CD14-positive monocyte (primary cell): ENCODE results near the gene RHO. TPM values are rescaled to one million over a fixed set of nuclear protein-coding genes. Genes with fewer than 3 reads are reported as not detected.

Experiments
- DNase-seq, 3 donors: peaks; one replicate each; pipeline ENCODE4 v3.0.0-alpha.2; 2011 to 2022
- H2AFZ ChIP-seq: 2 replicates; pipeline ENCODE4 v1.6.0; 2012; ENCODE audit warnings: mild to moderate bottlenecking, low read depth, low read length, inconsistent platforms; ENCODE audit not compliant: insufficient read depth, poor library complexity, severe bottlenecking
- H3K27ac ChIP-seq, 2 donors: 1 replicate in 1 of 2; 2 replicates in 1 of 2; pipeline ENCODE4 v1.5.1; 2012 to 2013; ENCODE audit warnings: low read length in 2 of 2, control low read depth in 1 of 2, inconsistent platforms in 1 of 2, low read depth in 1 of 2, mild to moderate bottlenecking in 1 of 2
- H3K27me3 ChIP-seq, 2 donors: one replicate each; pipeline versions ENCODE4 v1.6.0 to v1.6.1; 2011 to 2013; ENCODE audit warnings: low read length in 2 of 2; ENCODE audit not compliant: control insufficient read depth in 2 of 2, insufficient read depth in 2 of 2
- H3K36me3 ChIP-seq, 2 donors: replicated peaks in 1 of 2; 1 replicate in 1 of 2; 2 replicates in 1 of 2; pipeline versions ENCODE4 v1.5.1 to v1.6.1; 2012 to 2013; ENCODE audit warnings: low read length in 2 of 2, control low read depth in 1 of 2, inconsistent platforms in 1 of 2, mild to moderate bottlenecking in 1 of 2; ENCODE audit not compliant: insufficient read depth in 2 of 2, control insufficient read depth in 1 of 2
- H3K4me1 ChIP-seq, 2 donors: 1 replicate in 1 of 2; 2 replicates in 1 of 2; pipeline versions ENCODE4 v1.5.1 to v1.6.1; 2012 to 2013; ENCODE audit warnings: low read length in 2 of 2, control low read depth in 1 of 2, inconsistent platforms in 1 of 2, mild to moderate bottlenecking in 1 of 2, moderate library complexity in 1 of 2; ENCODE audit not compliant: insufficient read depth in 2 of 2, control insufficient read depth in 1 of 2
- H3K4me2 ChIP-seq: replicated peaks from 2 replicates; pipeline ENCODE3; 2012; ENCODE audit warnings: low read length, moderate library complexity, mild to moderate bottlenecking; ENCODE audit not compliant: poor library complexity, severe bottlenecking; ENCODE audit errors: extremely low read depth
- H3K4me3 ChIP-seq, 3 experiments: fragments of 200-600 bp in 1 of 3; sonication (generic) in 1 of 3; replicated peaks in 1 of 3; 1 replicate in 2 of 3; 2 replicates in 1 of 3; pipeline ENCODE4 v1.5.1; 2011 to 2013; ENCODE audit warnings: low read length in 3 of 3, mild to moderate bottlenecking in 3 of 3, control low read depth in 2 of 3, low read depth in 2 of 3, inconsistent platforms in 1 of 3, moderate library complexity in 1 of 3
- H3K79me2 ChIP-seq: 2 replicates; pipeline ENCODE4 v1.6.0; 2012; ENCODE audit warnings: mild to moderate bottlenecking, control low read depth, inconsistent platforms, low read length, moderate library complexity; ENCODE audit not compliant: insufficient read depth
- H3K9ac ChIP-seq: 2 replicates; pipeline ENCODE4 v1.6.0; 2017; ENCODE audit warnings: low read length, mild to moderate bottlenecking; ENCODE audit not compliant: insufficient read depth, poor library complexity, severe bottlenecking
- H3K9me3 ChIP-seq, 2 donors: replicated peaks in 1 of 2; 1 replicate in 1 of 2; 2 replicates in 1 of 2; pipeline versions ENCODE4 v1.5.1 to v1.6.1; 2012 to 2013; ENCODE audit warnings: low read length in 2 of 2, control low read depth in 1 of 2; ENCODE audit not compliant: control insufficient read depth in 1 of 2, insufficient read depth in 1 of 2
- H4K20me1 ChIP-seq: 2 replicates; pipeline ENCODE4 v1.6.0; 2012; ENCODE audit warnings: mild to moderate bottlenecking, low read length, control low read depth, moderate library complexity; ENCODE audit not compliant: insufficient read depth
- H3K27ac Mint-ChIP-seq, 7 donors: one replicate each; pipeline ENCODE4 v1.8.0; 2020; ENCODE audit warnings: mild to moderate bottlenecking in 7 of 7, mixed read lengths in 7 of 7, moderate library complexity in 6 of 7, inconsistent platforms in 2 of 7
- H3K27me3 Mint-ChIP-seq, 3 donors: one replicate each; pipeline ENCODE4 v1.8.0; 2021 to 2022; ENCODE audit warnings: low read depth in 3 of 3, mild to moderate bottlenecking in 3 of 3, mixed read lengths in 3 of 3, moderate library complexity in 3 of 3, inconsistent platforms in 1 of 3
- H3K36me3 Mint-ChIP-seq, 2 donors: one replicate each; pipeline ENCODE4 v1.8.0; 2020; ENCODE audit warnings: mixed read lengths in 2 of 2, inconsistent platforms in 1 of 2, mild to moderate bottlenecking in 1 of 2
- H3K4me1 Mint-ChIP-seq: one replicate; pipeline ENCODE4 v1.8.0; 2020; ENCODE audit warnings: mild to moderate bottlenecking, mixed read lengths
- H3K4me3 Mint-ChIP-seq, 2 donors: one replicate each; pipeline ENCODE4 v1.8.0; 2020; ENCODE audit warnings: mild to moderate bottlenecking in 2 of 2, mixed read lengths in 2 of 2, moderate library complexity in 1 of 2
- H3K9me3 Mint-ChIP-seq, 7 donors: one replicate each; pipeline ENCODE4 v1.8.0; 2020 to 2022; ENCODE audit warnings: mixed read lengths in 7 of 7, mild to moderate bottlenecking in 6 of 7, moderate library complexity in 6 of 7, inconsistent platforms in 2 of 7
- WGBS: methylation state at CpG from one replicate; pipeline ENCODE4 v1.1.5; 2013; ENCODE audit warnings: missing lambda C conversion rate; ENCODE audit not compliant: insufficient coverage; 5-methylcytosine and 5-hydroxymethylcytosine counted together
- intact Hi-C, 2 donors: fragments of 100-400 bp; cut with micrococcal nuclease; formaldehyde crosslinking; loops; one replicate each; pipeline versions ENCODE4 v1.15.0 to v1.15.1; 2023
- polyA plus RNA-seq, 3 donors: library from polyadenylated mRNA; depleted of rRNA in 1 of 3; unstranded in 2 of 3; stranded (reverse) in 1 of 3; fragments of 300-500 nt in 2 of 3; fragments of >200 nt in 1 of 3; fragmentation: Illumina TruSeq in 2 of 3; gene quantifications; 1 replicate in 2 of 3; 2 replicates in 1 of 3; pipeline ENCODE4 v1.2.3, GENCODE V29; 2012 to 2021
- TF ChIP-seq, protein P1 (sequence below): fragments of 200-600 bp; IDR thresholded peaks from one replicate; pipeline ENCODE4 v1.8.0; 2022; ENCODE audit warnings: antibody characterized with exemption, mild to moderate bottlenecking

Gene RHO
- polyA plus RNA-seq, 3 donors = 0.03 TPM; not detected in 2

GRCh38 chr3:129552287-129553050, 24.0 kb downstream of the RHO start:
- TF ChIP-seq, protein P1, sequence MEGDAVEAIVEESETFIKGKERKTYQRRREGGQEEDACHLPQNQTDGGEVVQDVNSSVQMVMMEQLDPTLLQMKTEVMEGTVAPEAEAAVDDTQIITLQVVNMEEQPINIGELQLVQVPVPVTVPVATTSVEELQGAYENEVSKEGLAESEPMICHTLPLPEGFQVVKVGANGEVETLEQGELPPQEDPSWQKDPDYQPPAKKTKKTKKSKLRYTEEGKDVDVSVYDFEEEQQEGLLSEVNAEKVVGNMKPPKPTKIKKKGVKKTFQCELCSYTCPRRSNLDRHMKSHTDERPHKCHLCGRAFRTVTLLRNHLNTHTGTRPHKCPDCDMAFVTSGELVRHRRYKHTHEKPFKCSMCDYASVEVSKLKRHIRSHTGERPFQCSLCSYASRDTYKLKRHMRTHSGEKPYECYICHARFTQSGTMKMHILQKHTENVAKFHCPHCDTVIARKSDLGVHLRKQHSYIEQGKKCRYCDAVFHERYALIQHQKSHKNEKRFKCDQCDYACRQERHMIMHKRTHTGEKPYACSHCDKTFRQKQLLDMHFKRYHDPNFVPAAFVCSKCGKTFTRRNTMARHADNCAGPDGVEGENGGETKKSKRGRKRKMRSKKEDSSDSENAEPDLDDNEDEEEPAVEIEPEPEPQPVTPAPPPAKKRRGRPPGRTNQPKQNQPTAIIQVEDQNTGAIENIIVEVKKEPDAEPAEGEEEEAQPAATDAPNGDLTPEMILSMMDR = no peak
- Mint-ChIP-seq H3K9me3 (no peaks in the 10 kb centered on the region), H3K36me3 (peaks cover 21 to 28% of the 10 kb centered on the region in 2 donors), H3K27ac (peak overlapping the region; percentile 58 to 92 (median 74)), H3K4me3 (peak overlapping the region in 1 of 2 donors; percentile 11), H3K4me1 (peaks cover 55% of the 10 kb centered on the region), H3K27me3 (peaks cover 0 to 6% (median 0%) of the 10 kb centered on the region in 3 donors)
- H3K4me2 ChIP-seq = no peak overlapping the region
- DNase-seq = no peak
- no peak overlapping the region for H2AFZ ChIP-seq
- peaks cover 15 to 27% of the 10 kb centered on the region in 2 donors for H3K36me3 ChIP-seq
- no peak overlapping the region for H3K4me3 ChIP-seq
- peak overlapping the region in 1 of 2 donors; percentile 35 for H3K27ac ChIP-seq
- H3K9me3 ChIP-seq = no peaks in the 10 kb centered on the region
- 86% methylated on average over 7 of the region's 10 CpGs for WGBS
- H3K79me2 ChIP-seq = no peaks in the 10 kb centered on the region
- no peaks in the 10 kb centered on the region for H3K27me3 ChIP-seq
- no peaks in the 10 kb centered on the region for H4K20me1 ChIP-seq
- no peak overlapping the region for H3K9ac ChIP-seq
- intact Hi-C loops = no loop called here
- peaks cover 37 to 55% of the 10 kb centered on the region in 2 donors for H3K4me1 ChIP-seq

GRCh38 chr3:129553171-129553570, 24.7 kb downstream of the RHO start:
- peaks cover 28 to 35% of the 10 kb centered on the region in 2 donors for H3K36me3 Mint-ChIP-seq
- no peak overlapping the region for H3K4me3 Mint-ChIP-seq
- H3K9me3 Mint-ChIP-seq = no peaks in the 10 kb centered on the region
- peak overlapping the region; percentile 54 for H3K4me2 ChIP-seq
- H3K9me3 ChIP-seq = no peaks in the 10 kb centered on the region
- no peaks in the 10 kb centered on the region for H4K20me1 ChIP-seq
- H3K4me1 ChIP-seq = peaks cover 36 to 52% of the 10 kb centered on the region in 2 donors
- H3K27me3 Mint-ChIP-seq = peaks cover 0 to 6% (median 0%) of the 10 kb centered on the region in 3 donors
- no peak for DNase-seq
- peaks cover 54% of the 10 kb centered on the region for H3K4me1 Mint-ChIP-seq
- intact Hi-C loops = no loop called here
- H3K27ac Mint-ChIP-seq = peak overlapping the region in 6 of 7 donors; percentile 68 to 92 (median 82)
- peak overlapping the region; percentile 58 for H2AFZ ChIP-seq
- WGBS = 89% methylated on average over 3 of the region's 6 CpGs
- peaks cover 22 to 34% of the 10 kb centered on the region in 2 donors for H3K36me3 ChIP-seq
- H3K4me3 ChIP-seq = peak overlapping the region in 1 of 3 experiments; percentile 23
- no peaks in the 10 kb centered on the region for H3K79me2 ChIP-seq
- TF ChIP-seq, protein P1 = no peak
- H3K27me3 ChIP-seq = no peaks in the 10 kb centered on the region
- no peak overlapping the region for H3K9ac ChIP-seq
- H3K27ac ChIP-seq = peak overlapping the region; percentile 32 to 60
